ENCODE results near the gene FKBP4. TPM values are rescaled to one million over a fixed set of nuclear protein-coding genes. Genes with fewer than 3 reads are reported as not detected.

Gene FKBP4
- total RNA-seq, 1 donor from 2014 or later: 63.9 TPM

DNA sequence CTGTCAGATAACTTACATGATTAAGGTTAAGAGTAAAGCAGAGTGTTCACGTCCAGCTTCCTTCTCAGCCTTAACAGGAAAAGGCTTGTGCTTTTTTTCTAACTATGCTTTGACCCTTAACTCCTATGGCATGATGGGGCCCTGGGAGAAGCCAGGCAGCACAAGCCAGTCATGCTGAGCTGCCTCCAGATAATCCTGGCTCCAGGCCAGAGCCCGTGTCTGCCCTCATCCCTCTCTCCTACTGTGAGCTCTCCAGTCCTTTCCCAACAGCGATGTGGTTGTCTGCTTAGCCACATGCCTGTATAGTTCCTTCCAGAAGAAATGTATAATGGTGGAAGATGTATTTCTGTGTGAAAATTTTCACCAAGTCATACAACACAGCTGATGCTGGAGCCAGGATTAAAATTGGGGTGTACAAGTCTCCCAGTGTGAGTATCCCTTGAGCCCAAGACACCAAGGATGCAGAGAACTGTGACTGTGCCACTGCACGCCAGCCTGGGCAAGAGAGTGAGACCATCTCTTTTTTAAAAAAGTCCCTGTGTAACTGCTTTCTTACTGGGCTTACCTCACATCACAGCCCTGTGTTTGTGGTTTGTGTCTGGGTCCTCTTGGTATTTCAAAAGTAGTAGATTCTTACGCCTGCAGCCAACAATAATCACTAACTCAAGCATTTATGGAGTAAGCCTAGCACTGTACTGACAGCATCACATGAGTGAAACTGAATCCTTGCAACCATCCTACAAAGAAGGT, 9.8 kb downstream of the FKBP4 start:
- no peak for DNase-seq (ENCODE audit: low spot score)
- intact Hi-C loops (cut with DNase I): no loop called here
- ATAC-seq: peak; percentile 75

DNA sequence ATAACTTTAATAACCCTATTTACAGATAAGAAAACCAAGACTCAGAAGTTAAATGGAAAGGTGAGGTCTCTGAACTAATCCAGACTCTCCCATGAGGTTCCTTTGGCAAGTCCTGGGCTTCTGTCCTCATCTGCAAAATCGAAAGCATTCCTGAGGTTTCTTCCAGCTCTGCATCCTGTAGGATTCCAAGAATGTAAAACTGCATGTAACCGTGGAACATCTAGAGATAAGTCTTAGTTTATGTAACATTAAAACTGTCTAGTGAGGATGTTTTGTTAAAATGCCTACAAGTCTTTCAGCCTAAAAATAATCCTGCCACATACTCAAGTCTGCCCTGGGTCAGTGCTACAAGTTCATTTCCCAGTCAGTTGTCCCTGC, 10.4 kb downstream of the FKBP4 start:
- intact Hi-C loops (cut with DNase I): no loop called here
- ATAC-seq (no peak), DNase-seq (ENCODE audit: low spot score) (no peak)

DNA sequence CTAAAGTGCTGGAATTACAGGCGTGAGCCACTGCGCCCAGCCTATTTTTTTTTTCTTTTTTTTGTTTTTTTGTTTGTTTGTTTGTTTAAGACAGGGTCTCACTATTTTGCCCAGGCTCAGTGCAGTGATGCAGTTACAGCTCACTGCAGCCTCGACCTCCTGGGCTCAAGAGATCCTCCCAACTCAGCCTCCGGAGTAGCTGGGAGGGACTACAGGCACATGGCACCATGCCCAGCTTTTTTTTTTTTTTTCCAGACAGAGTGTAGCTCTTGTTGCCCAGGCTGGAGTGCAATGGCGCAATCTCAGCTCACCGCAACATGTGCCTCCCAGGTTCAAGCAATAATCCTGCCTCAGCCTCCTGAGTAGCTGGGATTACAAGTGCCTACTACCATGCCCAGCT, 11.9 kb downstream of the FKBP4 start:
- intact Hi-C loops (cut with DNase I): no loop called here
- ATAC-seq (no peak), DNase-seq (ENCODE audit: low spot score) (no peak)

DNA sequence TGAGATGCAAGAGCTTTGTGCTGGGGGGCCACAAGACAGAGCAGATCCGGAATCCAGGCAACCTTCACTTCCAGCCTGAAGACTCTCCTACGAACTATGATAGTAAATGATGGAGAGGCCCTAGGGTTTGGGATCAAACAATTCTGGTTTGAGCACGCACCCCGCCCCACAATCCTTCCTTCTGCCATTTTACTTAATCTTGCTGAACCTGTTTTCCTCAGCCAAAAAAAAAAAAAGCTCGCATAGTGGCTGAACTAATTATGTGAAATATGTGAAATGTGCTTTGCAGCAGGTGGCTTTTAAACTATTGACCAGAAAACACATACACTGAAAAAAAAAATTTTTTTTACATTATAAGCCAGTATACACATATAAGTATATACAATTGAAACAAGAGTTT, 17.0 kb downstream of the FKBP4 start:
- DNase-seq (ENCODE audit: low spot score) (no peak), ATAC-seq (no peak)
- intact Hi-C loops (cut with DNase I): no loop called here

DNA sequence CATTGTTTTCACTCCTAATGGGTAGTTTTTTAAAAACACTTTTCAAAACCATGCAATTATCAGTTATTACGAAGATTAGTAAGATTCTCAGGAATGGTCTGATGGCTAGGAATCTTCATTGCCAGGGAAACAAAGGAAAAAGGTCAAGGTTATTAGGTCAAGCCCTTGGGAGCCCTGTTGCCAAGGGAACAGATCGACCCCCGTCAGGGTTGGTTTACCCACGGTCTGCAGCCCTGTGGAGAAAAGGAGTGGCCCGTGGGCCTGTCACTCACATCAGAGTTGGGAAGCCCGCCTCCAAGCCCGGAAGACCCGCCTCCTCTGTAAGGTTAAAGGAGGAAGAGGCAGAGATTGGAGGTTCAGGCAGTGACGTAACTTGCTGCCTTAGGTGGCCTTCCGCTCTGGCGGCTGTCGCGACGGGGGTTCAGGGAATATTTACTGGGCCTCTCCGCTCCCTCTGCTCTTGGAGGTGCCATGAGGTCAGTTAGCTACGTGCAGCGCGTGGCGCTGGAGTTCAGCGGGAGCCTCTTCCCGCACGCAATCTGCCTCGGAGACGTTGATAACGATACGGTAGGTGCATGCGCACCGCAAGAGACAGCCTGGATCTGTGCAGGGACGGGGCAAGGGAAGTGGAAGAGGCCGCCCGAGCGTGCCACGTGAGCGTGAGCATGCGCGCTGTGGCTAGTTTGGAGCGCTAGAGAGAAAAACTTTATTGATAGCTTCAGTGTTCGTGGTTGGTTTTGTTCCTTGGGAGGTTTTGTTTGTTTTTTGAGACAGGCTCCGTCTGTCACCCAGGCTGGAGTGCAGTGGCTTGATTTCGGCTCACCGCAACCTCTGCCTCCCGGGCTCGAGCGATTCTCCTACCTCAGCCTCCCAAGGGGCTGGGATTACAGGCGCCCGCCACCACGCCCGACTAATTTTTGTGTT, 17.8 kb downstream of the FKBP4 start, which contains the start of gene ITFG2:
Gene ITFG2, plus strand, starts transcription at position 379 of the 924 bp plus-strand sequence. Its CDS starts 93 bp downstream, at position 472.
- peak; percentile 99 for DNase-seq (ENCODE audit: low spot score)
- intact Hi-C loops (cut with DNase I): no loop called here
- ATAC-seq: peak; percentile 99

DNA sequence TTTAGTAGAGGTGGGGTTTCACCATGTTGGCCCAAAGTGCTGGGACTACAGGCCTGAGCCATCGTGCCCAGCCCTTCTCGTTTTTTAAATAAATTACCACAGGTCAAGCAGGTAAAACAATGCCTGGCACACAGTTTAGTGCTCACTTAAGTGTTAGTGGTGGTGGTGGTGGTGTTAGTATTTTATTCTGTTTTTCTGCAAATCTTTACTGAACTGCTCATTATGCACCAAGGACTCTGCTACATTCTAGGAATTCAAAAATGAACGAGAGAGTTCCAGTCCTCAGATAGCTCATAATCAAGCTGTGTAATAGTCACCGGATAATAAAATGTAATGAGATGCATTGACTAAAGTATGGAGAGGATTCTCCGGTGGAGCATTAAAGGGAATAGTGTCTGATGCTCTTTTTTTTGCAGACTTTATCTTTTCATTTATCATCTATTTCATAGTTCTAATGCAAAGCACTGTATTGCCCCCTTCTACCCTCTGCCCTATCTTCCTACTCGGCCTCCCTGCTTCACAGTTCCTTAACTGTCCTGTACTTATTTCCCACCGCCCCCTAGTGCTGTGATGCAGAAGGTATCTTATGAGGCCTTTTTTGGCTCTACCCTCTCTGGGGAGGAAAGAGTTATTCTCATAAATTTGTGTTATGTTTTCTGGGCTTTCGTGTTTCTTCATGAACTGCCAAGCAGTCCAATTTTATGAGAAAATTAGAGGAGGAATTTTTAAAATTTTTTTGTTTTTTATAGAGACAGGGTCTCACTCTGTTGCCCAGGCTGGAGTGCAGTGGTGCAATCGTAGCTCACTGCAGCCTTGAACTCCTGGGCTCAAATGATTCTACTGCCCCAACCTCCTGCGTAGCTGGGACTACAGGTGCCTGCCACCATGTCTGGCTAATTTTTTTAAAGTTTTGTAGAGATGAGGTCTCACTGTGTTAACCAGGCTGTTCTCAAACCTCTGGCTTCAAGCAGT, 18.7 kb downstream of the FKBP4 start:
- peak; percentile 51 for ATAC-seq
- intact Hi-C loops (cut with DNase I): no loop called here
- no peak for DNase-seq (ENCODE audit: low spot score)

DNA sequence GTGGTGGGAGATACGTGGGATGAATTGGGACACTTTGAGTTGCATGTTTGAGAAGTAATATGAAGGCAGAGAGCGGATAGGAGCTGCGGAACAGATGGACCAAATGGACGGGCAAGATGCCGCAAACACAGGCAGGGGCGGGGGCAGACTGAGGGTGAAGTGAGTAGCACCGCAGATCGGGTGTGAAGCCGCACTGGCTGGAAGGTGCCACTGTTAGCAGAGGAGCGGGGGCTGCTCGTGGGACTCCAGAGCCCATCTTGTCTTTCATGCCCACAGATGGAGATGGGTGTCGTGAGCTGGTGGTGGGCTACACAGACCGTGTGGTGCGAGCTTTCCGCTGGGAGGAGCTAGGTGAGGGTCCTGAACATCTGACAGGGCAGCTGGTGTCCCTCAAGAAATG, 25.0 kb downstream of the FKBP4 start:
- intact Hi-C loops (cut with DNase I): no loop called here
- DNase-seq (ENCODE audit: low spot score): no peak

DNA sequence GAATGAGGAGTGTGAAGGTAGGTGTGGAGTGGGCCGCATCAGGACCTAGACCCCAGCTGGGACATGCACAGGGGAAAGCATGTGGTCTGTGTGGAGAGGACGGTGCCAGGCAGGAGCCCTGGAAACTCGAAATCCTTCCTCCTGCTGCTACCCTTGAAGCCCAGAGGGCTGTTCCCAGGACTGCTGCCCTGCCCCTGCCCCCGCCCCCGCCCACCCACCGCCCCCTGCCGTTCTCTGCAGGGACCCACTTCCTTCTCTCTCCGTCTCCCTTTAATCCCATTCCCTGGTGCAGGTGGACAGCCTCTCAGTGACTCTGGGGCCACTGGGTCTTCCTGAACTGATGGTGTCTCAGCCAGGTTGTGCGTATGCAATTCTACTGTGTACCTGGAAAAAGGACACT, 25.7 kb downstream of the FKBP4 start:
- intact Hi-C loops (cut with DNase I): no loop called here
- ATAC-seq (no peak), DNase-seq (ENCODE audit: low spot score) (no peak)

More for the DNA sequence above, 25.0 kb downstream of the FKBP4 start:
- ATAC-seq: no peak

DNA sequence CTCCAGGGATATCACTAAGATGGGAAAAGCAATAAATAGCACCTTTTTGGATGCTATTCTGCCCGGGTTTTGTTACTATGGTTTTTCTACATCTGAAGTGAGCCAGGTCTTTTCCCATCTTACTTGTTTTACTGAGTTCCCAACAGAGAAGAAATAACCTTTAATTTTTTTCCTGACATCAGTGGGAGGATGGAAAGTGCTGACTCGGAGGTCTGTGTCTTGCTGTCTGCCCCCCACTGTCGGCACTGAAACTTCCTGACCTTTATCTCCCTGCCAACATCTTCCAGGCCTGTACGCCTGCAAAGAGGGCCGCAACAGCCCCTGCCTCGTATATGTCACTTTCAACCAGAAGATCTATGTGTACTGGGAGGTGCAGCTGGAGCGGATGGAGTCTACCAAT, 28.7 kb downstream of the FKBP4 start:
- ATAC-seq (no peak), DNase-seq (ENCODE audit: low spot score) (no peak)
- intact Hi-C loops (cut with DNase I): no loop called here

DNA sequence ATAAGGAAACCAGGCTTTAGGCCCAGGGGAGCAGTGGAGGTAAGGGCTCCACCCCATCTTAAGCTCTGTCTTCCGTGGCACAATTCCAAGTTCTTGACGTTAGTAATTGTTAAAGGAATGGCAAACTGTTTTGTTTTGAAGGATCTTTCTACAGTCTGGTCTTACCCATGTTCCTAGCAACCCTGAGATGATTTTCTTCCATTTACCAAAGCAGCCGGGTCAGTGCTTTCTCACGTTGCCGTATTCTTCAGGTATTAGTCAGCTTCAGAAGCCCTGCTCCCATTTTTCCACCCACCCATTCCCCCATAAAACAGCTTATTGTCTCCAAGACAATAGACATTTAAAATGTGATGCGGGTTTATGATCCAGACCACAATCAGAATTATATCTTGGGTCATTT, 29.8 kb downstream of the FKBP4 start:
- ATAC-seq (no peak), DNase-seq (ENCODE audit: low spot score) (no peak)
- intact Hi-C loops (cut with DNase I): no loop called here

DNA sequence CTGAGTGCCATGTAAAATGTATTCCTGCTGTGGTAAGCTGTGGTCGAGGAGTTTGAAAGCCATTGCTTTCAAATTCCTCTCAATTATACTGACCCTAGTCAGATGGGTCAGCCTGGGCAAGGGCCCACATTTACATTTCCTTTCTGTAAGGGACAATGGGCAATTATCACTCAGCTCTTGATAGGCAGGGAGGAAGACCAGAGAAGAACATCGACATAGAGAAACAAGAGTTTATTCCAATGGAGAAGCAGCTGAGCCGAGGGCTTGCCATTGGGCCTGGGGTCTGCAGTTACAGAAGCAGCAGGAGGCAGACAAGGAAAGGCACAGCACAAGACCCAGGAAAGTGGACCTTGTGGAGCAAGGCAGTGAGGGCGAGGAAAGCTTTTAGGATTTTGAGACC, 30.4 kb downstream of the FKBP4 start:
- intact Hi-C loops (cut with DNase I): no loop called here
- no peak for ATAC-seq
- no peak for DNase-seq (ENCODE audit: low spot score)

DNA sequence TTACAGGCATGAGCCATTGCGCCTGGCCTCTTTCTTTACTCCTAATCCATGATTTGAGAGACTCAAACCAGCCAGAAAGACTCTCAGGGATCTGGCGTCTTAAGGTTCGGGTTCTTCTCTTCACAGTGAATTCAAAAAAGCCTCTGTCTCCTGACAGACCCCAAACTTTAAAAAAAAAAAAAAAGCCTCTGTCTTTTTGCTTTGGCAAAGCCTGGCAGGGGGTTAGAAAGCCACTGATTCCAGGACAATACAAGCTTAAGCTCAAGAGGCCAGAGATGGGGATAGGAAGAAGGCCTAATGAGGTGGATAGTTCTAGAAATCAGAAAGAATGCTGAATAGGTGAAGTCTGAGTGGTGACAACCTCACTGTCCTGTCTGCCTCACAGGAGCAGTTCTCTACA, 31.3 kb downstream of the FKBP4 start:
- intact Hi-C loops (cut with DNase I): no loop called here
- DNase-seq (ENCODE audit: low spot score) (no peak), ATAC-seq (no peak)

DNA sequence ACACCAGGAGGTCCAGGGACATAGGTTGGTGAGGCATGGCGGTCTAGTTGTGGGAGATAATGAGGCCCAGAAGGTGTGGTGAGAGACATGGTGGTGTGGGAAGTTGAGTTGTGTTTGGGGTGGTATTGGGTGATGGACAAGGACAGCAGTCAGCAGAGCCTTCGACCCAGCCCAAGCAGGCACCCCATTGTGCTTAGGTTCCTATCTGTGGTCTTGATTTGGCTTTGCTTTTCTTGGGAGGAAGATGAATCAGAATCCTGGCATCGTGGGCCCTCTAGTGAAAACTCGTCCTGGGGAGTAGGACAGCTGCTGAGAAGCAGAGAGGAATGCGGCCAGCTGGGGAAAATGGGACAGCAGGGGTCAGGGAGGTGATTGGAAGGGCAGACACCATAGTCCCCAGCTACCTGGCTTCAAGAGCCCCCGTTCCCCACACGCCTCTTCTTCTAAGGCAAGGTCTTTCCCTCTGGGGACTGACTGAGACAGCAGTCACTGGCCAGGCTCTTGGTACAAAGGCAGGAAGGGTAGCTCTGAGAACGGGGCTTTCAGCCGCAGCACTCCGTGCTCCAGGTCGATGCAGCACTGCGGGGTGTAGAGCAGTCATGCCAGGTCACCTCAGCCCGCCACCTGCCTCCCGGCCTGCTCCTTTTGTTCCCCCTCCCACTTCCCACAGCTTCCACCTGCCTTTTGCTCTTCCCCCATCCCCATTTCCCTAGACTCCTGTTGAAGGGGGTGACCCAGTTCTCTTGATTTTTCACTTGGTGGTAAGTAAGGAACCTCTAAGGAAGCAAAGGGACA, 32.1 kb downstream of the FKBP4 start:
- no peak for DNase-seq (ENCODE audit: low spot score)
- intact Hi-C loops (cut with DNase I): no loop called here
- no peak for ATAC-seq

DNA sequence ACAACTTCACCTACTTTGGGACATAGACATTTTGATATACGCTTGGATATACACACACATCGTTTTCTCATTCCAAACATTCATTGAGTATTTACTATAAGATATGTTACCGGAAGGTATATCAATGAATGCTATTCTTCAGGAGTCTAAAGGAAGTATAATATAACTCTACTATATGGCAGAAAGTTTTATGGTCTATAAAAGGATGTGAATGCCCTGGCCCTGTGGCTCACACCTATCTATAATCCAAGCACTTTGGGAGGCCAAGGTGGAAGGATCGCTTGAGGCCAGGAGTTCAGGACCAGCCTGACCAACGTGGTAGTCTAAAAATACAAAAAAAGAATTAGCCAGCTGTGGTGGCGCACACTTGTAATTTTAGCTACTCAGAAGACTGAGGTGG, 34.5 kb downstream of the FKBP4 start:
- ATAC-seq (no peak), DNase-seq (ENCODE audit: low spot score) (no peak)
- intact Hi-C loops (cut with DNase I): no loop called here

DNA sequence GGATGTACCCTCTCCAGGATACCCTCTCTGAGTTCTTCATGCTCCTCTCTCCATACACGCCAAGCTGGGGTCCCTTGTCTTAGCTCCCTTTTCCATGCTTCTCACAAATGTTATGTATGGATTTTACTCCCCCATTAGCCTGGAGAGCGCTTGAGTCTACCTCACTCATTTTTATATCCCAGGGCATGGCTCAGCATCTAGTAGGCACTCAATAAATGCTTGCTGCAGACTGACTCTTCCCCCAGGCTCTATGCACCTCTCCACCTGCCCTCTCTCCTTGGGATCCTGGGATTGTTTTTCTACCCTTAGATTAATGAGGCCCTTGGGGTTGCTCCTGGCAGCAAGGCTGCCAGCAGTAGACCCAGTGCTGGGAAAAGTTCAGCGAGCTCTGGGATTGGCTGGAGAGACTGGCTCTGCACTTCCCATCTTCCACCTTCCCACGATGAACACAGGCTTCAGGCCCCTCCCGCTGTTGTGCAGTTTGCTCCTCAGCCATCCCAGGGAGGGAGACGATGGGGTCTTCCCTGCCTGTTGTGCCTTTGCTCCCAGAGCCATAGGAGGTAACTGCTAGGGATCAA, 37.9 kb downstream of the FKBP4 start:
- no peak for DNase-seq (ENCODE audit: low spot score)
- intact Hi-C loops (cut with DNase I): no loop called here
- ATAC-seq: no peak

DNA sequence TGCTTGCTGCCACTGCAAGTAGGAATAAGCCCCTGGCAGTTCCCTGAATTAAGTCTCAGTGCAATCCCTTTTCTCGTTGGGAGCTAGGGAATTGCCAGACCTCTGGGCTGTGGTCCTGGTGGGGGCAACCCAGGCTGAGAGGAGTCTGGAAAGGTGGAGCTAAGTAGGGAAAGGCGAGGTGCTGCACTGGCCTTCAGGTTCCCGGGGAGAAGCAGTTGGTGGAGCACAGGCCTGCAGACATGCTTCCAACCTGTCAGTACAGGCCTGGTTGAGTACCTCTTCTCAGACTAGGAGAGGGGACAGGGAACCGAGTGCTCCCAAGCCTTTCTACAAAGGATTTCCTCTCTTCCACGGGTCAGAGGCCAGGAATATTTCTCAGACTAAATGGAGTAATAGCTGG, 38.6 kb downstream of the FKBP4 start:
- DNase-seq (ENCODE audit: low spot score) (no peak), ATAC-seq (no peak)
- intact Hi-C loops (cut with DNase I): no loop called here

DNA sequence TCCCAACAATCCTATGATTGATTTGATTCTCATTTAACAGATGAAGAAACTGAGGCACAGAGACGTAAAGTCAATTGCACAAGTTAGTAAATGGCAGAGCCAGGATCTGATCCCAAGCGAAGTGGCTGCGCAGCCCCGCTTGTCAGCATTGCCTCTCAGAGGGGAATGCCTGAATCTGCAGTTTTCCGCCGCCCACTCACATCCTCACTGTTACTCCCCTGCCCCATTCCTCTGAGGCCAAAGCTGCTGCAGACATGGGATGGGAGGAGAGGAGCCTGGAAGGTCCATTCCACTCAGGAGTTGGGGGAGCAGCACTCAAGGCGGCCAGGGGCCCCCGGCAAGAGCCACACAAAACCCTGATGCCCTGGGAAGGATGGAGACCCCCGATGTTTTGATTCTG, 39.0 kb downstream of the FKBP4 start:
- intact Hi-C loops (cut with DNase I): no loop called here
- DNase-seq (ENCODE audit: low spot score): peak; percentile 78
- peak; percentile 65 for ATAC-seq

Measured in sciatic nerve (tissue), 2 donors.